K562 (cell line): ENCODE measurements around the gene LPGAT1. TPM values are rescaled to one million over a fixed set of nuclear protein-coding genes. Genes with fewer than 3 reads are reported as not detected.

ENCODE experiments used
- ATAC-seq: fragments of 200-7000 bp; cut with Tn5 transposase; 3 replicates; pipeline ENCODE4 v1.9.1; 2020; ENCODE audit warnings: moderate library complexity
- BruUV-seq: library from RNA; stranded (reverse); fragments of 400-500 nt; replicated peaks from 2 replicates; lab custom pipeline; 2021; lab: Mats Ljungman, UMichigan
- CTCF ChIA-PET: fragments of 300-600 bp; formaldehyde crosslinking; extraction: SDS; loops from one replicate; lab custom pipeline; 2021; ENCODE audit warnings: low intra/inter-chr PET ratio; lab: Yijun Ruan, JAX
- POLR2A ChIA-PET: fragments of 300-600, 350-650 bp; sonication (Branson Sonifier 250); formaldehyde crosslinking; extraction: SDS; loops from one replicate; lab custom pipeline; 2021; ENCODE audit warnings: antibody characterized with exemption, inconsistent platforms; lab: Yijun Ruan, JAX
- DNase-seq, 4 experiments: peaks; one replicate each; pipeline versions ENCODE4 v3.0.0 to v3.0.0-alpha.2; 2011 to 2018; ENCODE audit warnings: low spot score in 3 of 4, mixed read lengths in 3 of 4; ENCODE audit errors: extremely low read depth in 1 of 4
- FAIRE-seq: peaks from 2 replicates; lab custom pipeline; 2011; peaks lifted over from hg19 to GRCh38; lab: Jason Lieb, UNC
- H2AFZ ChIP-seq: 2 replicates; pipeline ENCODE4 v1.6.0; 2011; ENCODE audit warnings: low read depth, low read length, control low read depth, inconsistent platforms
- H3K27ac ChIP-seq: fragments of 200-600 bp; 3 replicates; pipeline ENCODE4 v1.8.0; 2011; ENCODE audit warnings: low read depth, mild to moderate bottlenecking, control low read depth, inconsistent platforms, low read length, moderate library complexity, mixed read lengths; ENCODE audit errors: extremely low read depth
- H3K27me3 ChIP-seq, 2 experiments: fragments of 300-600 bp in 1 of 2; 2 replicates in 1 of 2; 3 replicates in 1 of 2; pipeline versions ENCODE4 v1.6.0 to v1.8.0; 2011; ENCODE audit warnings: inconsistent platforms in 2 of 2, low read length in 2 of 2, mild to moderate bottlenecking in 1 of 2, mixed read lengths in 1 of 2, moderate library complexity in 1 of 2; ENCODE audit not compliant: control insufficient read depth in 2 of 2, insufficient read depth in 2 of 2
- H3K36me3 ChIP-seq: fragments of 300-600 bp; 3 replicates; pipeline ENCODE4 v1.8.0; 2011; ENCODE audit warnings: mild to moderate bottlenecking, low read length, inconsistent platforms; ENCODE audit not compliant: control insufficient read depth, insufficient read depth
- H3K4me1 ChIP-seq, 2 experiments: fragments of 200-600 bp in 1 of 2; replicated peaks in 1 of 2; 2 replicates in 1 of 2; 3 replicates in 1 of 2; pipeline versions ENCODE4 v1.5.1 to v1.8.0; 2011; ENCODE audit warnings: inconsistent platforms in 2 of 2, low read length in 2 of 2, mild to moderate bottlenecking in 1 of 2, mixed read lengths in 1 of 2, moderate library complexity in 1 of 2; ENCODE audit not compliant: control insufficient read depth in 2 of 2, insufficient read depth in 2 of 2
- H3K4me2 ChIP-seq: 2 replicates; pipeline ENCODE4 v1.6.1; 2011; ENCODE audit warnings: low read length, control low read depth, inconsistent platforms, mixed read lengths; ENCODE audit not compliant: insufficient read depth
- H3K4me3 ChIP-seq: fragments of 200-600 bp; sonication (generic), shearing (Covaris generic); 2 replicates; pipeline ENCODE4 v1.5.1; 2016; ENCODE audit warnings: control low read depth, inconsistent platforms
- H3K79me2 ChIP-seq: fragments of 200-600 bp; 3 replicates; pipeline ENCODE4 v1.8.0; 2011; ENCODE audit warnings: low read length, inconsistent platforms; ENCODE audit not compliant: control insufficient read depth, insufficient read depth
- H3K9ac ChIP-seq, 2 experiments: 2 replicates each; pipeline versions ENCODE4 v1.6.0 to v1.6.1; 2011; ENCODE audit warnings: low read depth in 2 of 2, low read length in 2 of 2, control low read depth in 1 of 2, inconsistent platforms in 1 of 2, mild to moderate bottlenecking in 1 of 2, mixed read lengths in 1 of 2; ENCODE audit not compliant: insufficient read depth in 1 of 2
- H3K9me1 ChIP-seq: one replicate; pipeline ENCODE4 v1.6.0; 2011; ENCODE audit warnings: inconsistent platforms, mild to moderate bottlenecking, low read length, moderate library complexity; ENCODE audit not compliant: control insufficient read depth, insufficient read depth
- H3K9me3 ChIP-seq: replicated peaks from 2 replicates; pipeline ENCODE4 v1.5.1; 2011; ENCODE audit warnings: low read depth, low read length, inconsistent platforms; ENCODE audit not compliant: control insufficient read depth, insufficient read depth
- H4K20me1 ChIP-seq: replicated peaks from 2 replicates; pipeline ENCODE4 v1.6.1; 2011; ENCODE audit warnings: low read length, inconsistent platforms, mixed read lengths; ENCODE audit not compliant: control insufficient read depth, insufficient read depth
- BRD9 ChIP-seq: fragments of 450-650 bp; IDR thresholded peaks from 2 replicates; pipeline ENCODE4 v1.6.1; 2018; ENCODE audit warnings: low read depth; ENCODE audit not compliant: partially characterized antibody
- FOXK2 ChIP-seq, 2 experiments: fragments of 450-650 bp; IDR thresholded peaks in 1 of 2; conservative IDR thresholded peaks in 1 of 2; 2 replicates each; pipeline ENCODE4 v1.6.1; 2016; ENCODE audit warnings: low read depth in 2 of 2, mild to moderate bottlenecking in 1 of 2
- GATA2 ChIP-seq: sonication (generic); formaldehyde crosslinking; IDR thresholded peaks from 2 replicates; pipeline ENCODE4 v1.4.0; 2020; ENCODE audit warnings: mild to moderate bottlenecking, missing genetic modification reagents
- HDAC2 ChIP-seq: fragments of 450-650 bp; IDR thresholded peaks from 2 replicates; pipeline ENCODE4 v1.6.1; 2016; ENCODE audit warnings: mild to moderate bottlenecking
- MCM3 ChIP-seq: fragments of 450-650 bp; IDR thresholded peaks from 2 replicates; pipeline ENCODE4 v1.6.1; 2016
- NR1H2 ChIP-seq: sonication (generic); formaldehyde crosslinking; IDR thresholded peaks from 2 replicates; pipeline ENCODE4 v1.4.0; 2020; ENCODE audit warnings: mild to moderate bottlenecking, missing genetic modification reagents
- YBX1 ChIP-seq: fragments of 450-650 bp; IDR thresholded peaks from 2 replicates; pipeline ENCODE4 v1.7.1; 2016; ENCODE audit warnings: mild to moderate bottlenecking
- ZNF146 ChIP-seq: IDR thresholded peaks from one replicate; pipeline ENCODE4 v1.6.1; 2018; ENCODE audit warnings: missing compliant biosample characterization; ENCODE audit not compliant: unreplicated experiment
- ZNF184 ChIP-seq: sonication (generic); formaldehyde crosslinking; IDR thresholded peaks from 2 replicates; pipeline ENCODE4 v1.5.0; 2020; ENCODE audit warnings: missing genetic modification reagents
- WGBS: fragments of 100-300 bp; shearing (Covaris generic); methylation state at CpG from one replicate; pipeline ENCODE4 v1.1.6; 2016; ENCODE audit warnings: low coverage, mixed read lengths; ENCODE audit not compliant: insufficient coverage; ENCODE audit errors: missing lambda C conversion rate; 5-methylcytosine and 5-hydroxymethylcytosine counted together
- in situ Hi-C: fragments of 300-500 bp; cut with MboI; formaldehyde crosslinking; loops from 4 replicates; pipeline ENCODE4 v1.15.0; 2018; ENCODE audit warnings: inconsistent platforms, mixed read lengths
- intact Hi-C: fragments of 100-400 bp; cut with micrococcal nuclease; formaldehyde crosslinking; loops from 2 replicates; pipeline ENCODE4 v1.14.2; 2022
- polyA plus RNA-seq, 8 experiments: library from polyadenylated mRNA; depleted of rRNA in 4 of 8; stranded (reverse) in 5 of 8; unstranded in 3 of 8; fragments of >200 nt; fragmentation: Nextera tagmentation in 2 of 8; fragmentation: Illumina TruSeq in 1 of 8; extraction: Ambion mirVana in 2 of 8; extraction: Trizol in 1 of 8; gene quantifications; 2 replicates each; pipeline versions ENCODE4 v1.2.1 to v1.2.3, GENCODE V29; 2011 to 2014; ENCODE audit warnings: inconsistent platforms in 1 of 8, missing spikeins in 1 of 8
- total RNA-seq, 7 experiments: library from RNA; depleted of rRNA in 6 of 7; stranded (reverse); fragments of >200 nt in 6 of 7; fragmentation: Illumina TruSeq in 2 of 7; extraction: Trizol in 2 of 7; gene quantifications; 2 replicates each; pipeline versions ENCODE4 v1.2.1 to v1.2.3, GENCODE V29; 2011 to 2021; ENCODE audit warnings: low replicate concordance in 1 of 7
- TF ChIP-seq, protein P1 (sequence below): fragments of 250-450 bp; sonication (Bioruptor Pico); IDR thresholded peaks from 2 replicates; pipeline ENCODE4 v1.5.0; 2020; ENCODE audit warnings: mild to moderate bottlenecking, borderline replicate concordance
- TF ChIP-seq, protein P2 (sequence below): fragments of 450-650 bp; formaldehyde crosslinking; conservative IDR thresholded peaks from 2 replicates; pipeline ENCODE4 v1.4.0; 2022; ENCODE audit warnings: mild to moderate bottlenecking, missing genetic modification characterization

The LPGAT1 gene
- total and polyA plus RNA-seq, 9 of the 15 experiments (the other 6 are each of a cell fraction or from before 2014, with no cell fraction given): 5.7 to 31.4 (median 16.3) TPM

DNA sequence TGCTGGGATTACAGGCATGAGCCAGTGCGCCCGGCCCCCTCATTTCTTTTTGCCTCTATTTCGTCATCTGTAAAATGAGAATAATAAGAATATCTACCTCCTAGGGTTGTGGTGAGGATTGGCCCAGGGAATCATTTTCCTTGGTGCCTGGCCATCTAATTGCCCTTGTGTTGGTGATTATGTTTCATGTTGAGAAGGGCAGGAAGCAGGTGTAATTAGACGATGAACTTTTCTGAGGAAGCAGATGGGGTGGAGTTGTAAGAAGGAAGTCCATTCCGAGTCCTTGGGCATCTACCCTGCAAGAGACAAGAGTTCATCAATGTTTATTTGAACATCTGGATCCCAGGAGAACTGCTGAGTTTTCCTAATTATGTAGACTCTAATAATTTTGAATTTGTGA, 116.4 kb downstream of the LPGAT1 start:
- ATAC-seq: no peak
- no peak overlapping the region for H3K4me3 ChIP-seq
- ChIA-PET POLR2A (interaction anchor here (0.6 kb wide), 1 partner anchor 431 kb away, joined by 4 read pairs; no protein-coding TSS in a partner anchor), CTCF (no interaction called here)
- no peaks in the 10 kb centered on the region for H3K27me3 ChIP-seq
- H3K27ac ChIP-seq: no peak overlapping the region
- no peaks in the 10 kb centered on the region for H4K20me1 ChIP-seq
- H3K4me1 ChIP-seq: peaks cover 4 to 11% of the 10 kb centered on the region in 2 experiments; a peak in 2 of 5 replicates
- intact Hi-C loops: no loop called here
- BruUV-seq: no TSS peak
- no peak overlapping the region for H2AFZ ChIP-seq
- no peak overlapping the region for H3K4me2 ChIP-seq
- H3K36me3 ChIP-seq: no peaks in the 10 kb centered on the region
- WGBS: 43% methylated on average over 5 of the region's 5 CpGs
- H3K9me1 ChIP-seq: no peaks in the 10 kb centered on the region
- in situ Hi-C loops: no loop called here
- no peak overlapping the region for H3K9ac ChIP-seq
- no peak for TF ChIP-seq HDAC2
- no peak for TF ChIP-seq ZNF146 (CRISPR knock-in tag)
- no peak for TF ChIP-seq ZNF184 (CRISPR knock-in tag)
- TF ChIP-seq YBX1: no peak
- TF ChIP-seq BRD9: no peak
- no peak for TF ChIP-seq FOXK2 (conservative IDR thresholded peaks at IDR 0.05 in 1 of 2, IDR thresholded peaks at IDR 0.05 in 1 of 2; ENCODE audit: low read depth in 2 of 2)
- TF ChIP-seq NR1H2: no peak
- TF ChIP-seq, protein P1, sequence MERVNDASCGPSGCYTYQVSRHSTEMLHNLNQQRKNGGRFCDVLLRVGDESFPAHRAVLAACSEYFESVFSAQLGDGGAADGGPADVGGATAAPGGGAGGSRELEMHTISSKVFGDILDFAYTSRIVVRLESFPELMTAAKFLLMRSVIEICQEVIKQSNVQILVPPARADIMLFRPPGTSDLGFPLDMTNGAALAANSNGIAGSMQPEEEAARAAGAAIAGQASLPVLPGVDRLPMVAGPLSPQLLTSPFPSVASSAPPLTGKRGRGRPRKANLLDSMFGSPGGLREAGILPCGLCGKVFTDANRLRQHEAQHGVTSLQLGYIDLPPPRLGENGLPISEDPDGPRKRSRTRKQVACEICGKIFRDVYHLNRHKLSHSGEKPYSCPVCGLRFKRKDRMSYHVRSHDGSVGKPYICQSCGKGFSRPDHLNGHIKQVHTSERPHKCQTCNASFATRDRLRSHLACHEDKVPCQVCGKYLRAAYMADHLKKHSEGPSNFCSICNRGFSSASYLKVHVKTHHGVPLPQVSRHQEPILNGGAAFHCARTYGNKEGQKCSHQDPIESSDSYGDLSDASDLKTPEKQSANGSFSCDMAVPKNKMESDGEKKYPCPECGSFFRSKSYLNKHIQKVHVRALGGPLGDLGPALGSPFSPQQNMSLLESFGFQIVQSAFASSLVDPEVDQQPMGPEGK (CRISPR knock-in tag): no peak
- no peak for TF ChIP-seq GATA2
- TF ChIP-seq MCM3: no peak
- TF ChIP-seq, protein P2, sequence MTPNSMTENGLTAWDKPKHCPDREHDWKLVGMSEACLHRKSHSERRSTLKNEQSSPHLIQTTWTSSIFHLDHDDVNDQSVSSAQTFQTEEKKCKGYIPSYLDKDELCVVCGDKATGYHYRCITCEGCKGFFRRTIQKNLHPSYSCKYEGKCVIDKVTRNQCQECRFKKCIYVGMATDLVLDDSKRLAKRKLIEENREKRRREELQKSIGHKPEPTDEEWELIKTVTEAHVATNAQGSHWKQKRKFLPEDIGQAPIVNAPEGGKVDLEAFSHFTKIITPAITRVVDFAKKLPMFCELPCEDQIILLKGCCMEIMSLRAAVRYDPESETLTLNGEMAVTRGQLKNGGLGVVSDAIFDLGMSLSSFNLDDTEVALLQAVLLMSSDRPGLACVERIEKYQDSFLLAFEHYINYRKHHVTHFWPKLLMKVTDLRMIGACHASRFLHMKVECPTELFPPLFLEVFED (CRISPR knock-in tag): no peak
- no peaks in the 10 kb centered on the region; the same call in 1 of the 2 replicates for H3K9me3 ChIP-seq
- no peak for DNase-seq
- no peak for FAIRE-seq
- H3K79me2 ChIP-seq: no peaks in the 10 kb centered on the region
